IMR-90 (cell line): ENCODE data around the gene CNOT9. TPM values are rescaled to one million over a fixed set of nuclear protein-coding genes. Genes with fewer than 3 reads are reported as not detected.

Experiments used
- ATAC-seq: fragments of 200-7000 bp; cut with Tn5 transposase; 2 replicates; pipeline ENCODE4 v1.9.1; 2020; ENCODE audit warnings: low read depth, mild to moderate bottlenecking, moderate library complexity
- BruUV-seq: library from RNA; stranded (reverse); fragments of 400-500 nt; replicated peaks from 2 replicates; lab custom pipeline; 2021; lab: Mats Ljungman, UMichigan
- CTCF ChIA-PET: fragments of 300-600 bp; formaldehyde crosslinking; extraction: SDS; loops from one replicate; lab custom pipeline; 2021; ENCODE audit warnings: antibody characterized with exemption; lab: Yijun Ruan, JAX
- POLR2A ChIA-PET: fragments of 300-600 bp; sonication (Branson Sonifier 250); formaldehyde crosslinking; loops from one replicate; lab custom pipeline; 2022; ENCODE audit warnings: antibody characterized with exemption; ENCODE audit not compliant: unreplicated experiment; lab: Charles Lee
- DNase-seq: peaks from one replicate; pipeline ENCODE4 v3.0.0; 2013
- H2AFZ ChIP-seq: replicated peaks from 2 replicates; pipeline ENCODE3; 2013; ENCODE audit warnings: low read length, mild to moderate bottlenecking; ENCODE audit not compliant: poor library complexity
- H2AK5ac ChIP-seq: 2 replicates; pipeline ENCODE4 v1.6.1; 2013; ENCODE audit warnings: low read depth, low read length, inconsistent platforms
- H2AK9ac ChIP-seq: replicated peaks from 2 replicates; pipeline ENCODE3; 2013; ENCODE audit warnings: mild to moderate bottlenecking, low read depth, low read length, moderate library complexity; ENCODE audit not compliant: poor library complexity
- H2BK120ac ChIP-seq: 2 replicates; pipeline ENCODE4 v1.6.1; 2013; ENCODE audit warnings: low read depth, low read length, inconsistent platforms
- H2BK15ac ChIP-seq: 3 replicates; pipeline ENCODE4 v1.6.1; 2013; ENCODE audit warnings: low read depth, low read length, inconsistent platforms
- H2BK20ac ChIP-seq: 2 replicates; pipeline ENCODE4 v1.6.1; 2013; ENCODE audit warnings: low read depth, mild to moderate bottlenecking, inconsistent platforms, low read length, moderate library complexity
- H2BK5ac ChIP-seq: 2 replicates; pipeline ENCODE4 v1.6.1; 2013; ENCODE audit warnings: mild to moderate bottlenecking, low read depth, low read length, inconsistent platforms; ENCODE audit not compliant: poor library complexity, severe bottlenecking
- H3K14ac ChIP-seq: replicated peaks from 2 replicates; pipeline ENCODE4 v1.6.1; 2013; ENCODE audit warnings: low read depth, low read length, inconsistent platforms
- H3K18ac ChIP-seq: 2 replicates; pipeline ENCODE4 v1.6.1; 2013; ENCODE audit warnings: low read depth, low read length, control low read depth
- H3K23ac ChIP-seq: 2 replicates; pipeline ENCODE4 v1.6.1; 2013; ENCODE audit warnings: low read depth, low read length, inconsistent platforms
- H3K27ac ChIP-seq: 2 replicates; pipeline ENCODE4 v1.5.1; 2013; ENCODE audit warnings: mild to moderate bottlenecking, control low read depth, low read length; ENCODE audit not compliant: insufficient read depth
- H3K27me3 ChIP-seq: 2 replicates; pipeline ENCODE4 v1.6.1; 2013; ENCODE audit warnings: low read length; ENCODE audit not compliant: control insufficient read depth, insufficient read depth
- H3K36me3 ChIP-seq: 2 replicates; pipeline ENCODE4 v1.6.1; 2013; ENCODE audit warnings: low read length, mixed read lengths; ENCODE audit not compliant: control insufficient read depth, insufficient read depth
- H3K4ac ChIP-seq: 2 replicates; pipeline ENCODE4 v1.6.1; 2013; ENCODE audit warnings: low read depth, low read length, inconsistent platforms
- H3K4me1 ChIP-seq: 2 replicates; pipeline ENCODE4 v1.6.1; 2013; ENCODE audit warnings: low read length, mixed read lengths; ENCODE audit not compliant: control insufficient read depth, insufficient read depth
- H3K4me2 ChIP-seq: 2 replicates; pipeline ENCODE4 v1.6.1; 2013; ENCODE audit warnings: low read depth, mild to moderate bottlenecking, control low read depth, low read length, moderate library complexity
- H3K4me3 ChIP-seq: 2 replicates; pipeline ENCODE4 v1.5.1; 2013; ENCODE audit warnings: low read depth, mild to moderate bottlenecking, control low read depth, low read length, moderate library complexity; ENCODE audit not compliant: insufficient read depth
- H3K56ac ChIP-seq: 2 replicates; pipeline ENCODE4 v1.6.1; 2013; ENCODE audit warnings: low read length, inconsistent platforms; ENCODE audit not compliant: insufficient read depth; ENCODE audit errors: extremely low read depth
- H3K79me1 ChIP-seq, 2 experiments: 2 replicates each; pipeline ENCODE4 v1.6.1; 2013; ENCODE audit warnings: low read length in 2 of 2, inconsistent platforms in 1 of 2, low read depth in 1 of 2
- H3K9ac ChIP-seq: 2 replicates; pipeline ENCODE4 v1.6.1; 2013; ENCODE audit warnings: low read depth, low read length, control low read depth
- H3K9me1 ChIP-seq: 2 replicates; pipeline ENCODE4 v1.6.1; 2013; ENCODE audit warnings: low read length, inconsistent platforms; ENCODE audit not compliant: insufficient read depth
- H3K9me3 ChIP-seq: 2 replicates; pipeline ENCODE4 v1.6.1; 2013; ENCODE audit warnings: low read length; ENCODE audit not compliant: control insufficient read depth, insufficient read depth
- H4K20me1 ChIP-seq: 2 replicates; pipeline ENCODE4 v1.6.1; 2013; ENCODE audit warnings: low read length, inconsistent platforms; ENCODE audit not compliant: insufficient read depth
- H4K5ac ChIP-seq: 2 replicates; pipeline ENCODE4 v1.6.1; 2013; ENCODE audit warnings: mild to moderate bottlenecking, low read depth, low read length, control low read depth
- H4K8ac ChIP-seq, 2 experiments: 2 replicates each; pipeline ENCODE4 v1.6.1; 2013; ENCODE audit warnings: low read depth in 2 of 2, low read length in 2 of 2, control low read depth in 1 of 2, inconsistent platforms in 1 of 2
- H4K91ac ChIP-seq: 2 replicates; pipeline ENCODE4 v1.6.1; 2013; ENCODE audit warnings: low read depth, low read length, inconsistent platforms; ENCODE audit not compliant: insufficient read depth
- BHLHE40 ChIP-seq: fragments of 150-350 bp; IDR thresholded peaks from 2 replicates; pipeline ENCODE4 v1.6.1; 2016; ENCODE audit warnings: mild to moderate bottlenecking, low read depth, low read length
- CEBPB ChIP-seq: IDR thresholded peaks from 2 replicates; pipeline ENCODE4 v1.6.1; 2012; ENCODE audit warnings: low read depth, low read length, improper control_type of control experiment
- CTCF ChIP-seq: conservative IDR thresholded peaks from 2 replicates; pipeline ENCODE4 v1.5.1; 2012; ENCODE audit warnings: mild to moderate bottlenecking, low read depth, low read length, improper control_type of control experiment
- ELK1 ChIP-seq: fragments of 150-350 bp; IDR thresholded peaks from 2 replicates; pipeline ENCODE4 v1.6.1; 2016; ENCODE audit warnings: low read depth, mild to moderate bottlenecking, low read length, moderate library complexity, borderline replicate concordance
- FOS ChIP-seq: fragments of 150-350 bp; IDR thresholded peaks from 2 replicates; pipeline ENCODE4 v1.6.1; 2016; ENCODE audit warnings: low read depth, low read length
- MAFK ChIP-seq: IDR thresholded peaks from 2 replicates; pipeline ENCODE4 v1.6.1; 2012; ENCODE audit warnings: low read depth, low read length, improper control_type of control experiment
- MAZ ChIP-seq: IDR thresholded peaks from 2 replicates; pipeline ENCODE4 v1.6.1; 2012; ENCODE audit warnings: low read depth, mild to moderate bottlenecking, low read length, improper control_type of control experiment, moderate library complexity, borderline replicate concordance
- MXI1 ChIP-seq: IDR thresholded peaks from 2 replicates; pipeline ENCODE4 v1.6.1; 2012; ENCODE audit warnings: low read depth, mild to moderate bottlenecking, low read length, moderate library complexity, borderline replicate concordance
- RAD21 ChIP-seq: IDR thresholded peaks from 2 replicates; pipeline ENCODE4 v1.6.1; 2012; ENCODE audit warnings: low read length, improper control_type of control experiment
- RCOR1 ChIP-seq: IDR thresholded peaks from 2 replicates; pipeline ENCODE4 v1.6.1; 2012; ENCODE audit warnings: mild to moderate bottlenecking, low read length, improper control_type of control experiment; ENCODE audit not compliant: insufficient replicate concordance
- RFX5 ChIP-seq: IDR thresholded peaks from 2 replicates; pipeline ENCODE4 v1.8.0; 2012; ENCODE audit warnings: low read depth, mild to moderate bottlenecking, low read length, moderate library complexity
- SMC3 ChIP-seq: fragments of 150-350 bp; IDR thresholded peaks from 2 replicates; pipeline ENCODE4 v1.6.1; 2016; ENCODE audit warnings: low read depth, mild to moderate bottlenecking, antibody characterized with exemption, low read length, moderate library complexity
- WGBS, 2 experiments: methylation state at CpG; one replicate each; pipeline versions ENCODE4 v1.1.5 to v1.1.7; 2013; ENCODE audit warnings: missing lambda C conversion rate in 2 of 2; ENCODE audit not compliant: insufficient read length in 1 of 2; ENCODE audit errors: extremely low coverage in 2 of 2; 5-methylcytosine and 5-hydroxymethylcytosine counted together
- dilution Hi-C: fragments of 300-500 bp; cut with HindIII; formaldehyde crosslinking; loops from one replicate; pipeline ENCODE4 v1.14.3; 2018; ENCODE audit warnings: low sequenced_read_pairs; ENCODE audit not compliant: unreplicated experiment
- in situ Hi-C: fragments of 300-500 bp; cut with MboI; formaldehyde crosslinking; loops from 3 replicates; pipeline ENCODE4 v1.14.3; 2019; ENCODE audit warnings: low sequenced_read_pairs, inconsistent platforms, mixed read lengths
- intact Hi-C: fragments of 100-400 bp; cut with micrococcal nuclease; formaldehyde crosslinking; loops from 2 replicates; pipeline ENCODE4 v1.10.0; 2022
- polyA plus RNA-seq, 3 experiments: library from polyadenylated mRNA; depleted of rRNA; stranded (reverse); fragments of >200 nt; gene quantifications; 2 replicates each; pipeline ENCODE4 v1.2.3, GENCODE V29; 2012; ENCODE audit warnings: low replicate concordance in 1 of 3
- total RNA-seq: library from RNA; depleted of rRNA; stranded (reverse); fragments of >200 nt; gene quantifications from 2 replicates; pipeline ENCODE4 v1.2.3, GENCODE V29; 2012

CNOT9 gene
- total and polyA plus RNA-seq, 2 of the 4 experiments (the other 2 are of a cell fraction), result 33.1 to 71.0 TPM

GRCh38 chr2:218578272-218578877 is 9.7 kb downstream of the CNOT9 start:
- no peaks in the 10 kb centered on the region for H3K27me3 ChIP-seq
- H3K4me3 ChIP-seq, result no peak overlapping the region
- CTCF ChIA-PET, result interaction anchor here (1.0 kb wide), 1 partner anchor 14 kb away, joined by 3 read pairs; no protein-coding TSS in a partner anchor
- no peak overlapping the region for H3K4me2 ChIP-seq
- H3K27ac ChIP-seq, result no peak overlapping the region
- ATAC-seq (no peak), DNase-seq (no peak)
- TF ChIP-seq CEBPB (no peak), ELK1 (no peak), SMC3 (no peak), CTCF (no peak), MAFK (no peak), RCOR1 (no peak), MAZ (no peak), RFX5 (no peak), FOS (no peak), MXI1 (no peak), RAD21 (no peak), BHLHE40 (no peak)
- H3K4me1 ChIP-seq, result peaks cover 2% of the 10 kb centered on the region; the same call in 1 of the 2 replicates
- H2BK20ac ChIP-seq, result no peak overlapping the region
- H3K9me1 ChIP-seq, result peaks cover 10% of the 10 kb centered on the region
- POLR2A ChIA-PET, result no interaction called here
- dilution Hi-C loops, result no loop called here
- H3K79me1 ChIP-seq, result peaks cover 25 to 60% of the 10 kb centered on the region in 2 experiments
- no peak overlapping the region for H2BK120ac ChIP-seq
- no peak overlapping the region for H4K5ac ChIP-seq
- no peak overlapping the region for H2BK5ac ChIP-seq
- no peak overlapping the region for H2BK15ac ChIP-seq
- no peak overlapping the region for H4K8ac ChIP-seq
- no peak overlapping the region for H3K56ac ChIP-seq
- no peak overlapping the region; the same call in 1 of the 2 replicates for H3K23ac ChIP-seq
- no peak overlapping the region for H3K18ac ChIP-seq
- peaks cover 13% of the 10 kb centered on the region for H3K36me3 ChIP-seq
- H3K4ac ChIP-seq, result no peak overlapping the region
- WGBS, 2 experiments, result no CpG with 5 or more reads among the region's 3 CpGs
- BruUV-seq, result no TSS peak
- H2AK9ac ChIP-seq, result no peak overlapping the region
- no peak overlapping the region for H2AFZ ChIP-seq
- no peaks in the 10 kb centered on the region for H3K9me3 ChIP-seq
- H3K14ac ChIP-seq, result no peak overlapping the region
- intact Hi-C loops, result no loop called here
- in situ Hi-C loops, result no loop called here
- H4K20me1 ChIP-seq, result peaks cover 12% of the 10 kb centered on the region
- no peak overlapping the region for H3K9ac ChIP-seq
- no peak overlapping the region for H2AK5ac ChIP-seq
- H4K91ac ChIP-seq, result no peak overlapping the region
